A549 (cell line): ENCODE measurements around the gene TACC2. TPM values are rescaled to one million over a fixed set of nuclear protein-coding genes. Genes with fewer than 3 reads are reported as not detected.

Experiments used
- ATAC-seq, 2 experiments: fragments of 200-7000 bp in 1 of 2; fragments of >200 bp in 1 of 2; cut with Nextera tagmentation in 1 of 2; cut with Tn5 transposase in 1 of 2; 3 replicates each; pipeline versions ENCODE4 v1.8.0 to v1.9.1; 2018 to 2020; ENCODE audit warnings: mild to moderate bottlenecking in 1 of 2, moderate library complexity in 1 of 2
- CTCF ChIA-PET: fragments of 300-600 bp; sonication (Branson Sonifier 250); formaldehyde crosslinking; extraction: SDS; loops from one replicate; lab custom pipeline; 2021; ENCODE audit warnings: antibody characterized with exemption, inconsistent platforms; lab: Yijun Ruan, JAX
- POLR2A ChIA-PET: fragments of 350-600 bp; formaldehyde crosslinking; extraction: SDS; loops from one replicate; lab custom pipeline; 2021; ENCODE audit warnings: antibody characterized with exemption, inconsistent platforms; lab: Yijun Ruan, JAX
- DNase-seq, 2 experiments: peaks; one replicate each; pipeline versions ENCODE4 v3.0.0 to v3.0.0-alpha.2; 2011 to 2016; ENCODE audit warnings: low read depth in 1 of 2, low spot score in 1 of 2
- FAIRE-seq: peaks from 2 replicates; lab custom pipeline; 2011; peaks lifted over from hg19 to GRCh38; lab: Jason Lieb, UNC
- H3K27ac ChIP-seq, 2 experiments: fragments of >200 bp; sonication (Bioruptor Twin); formaldehyde crosslinking; 3 replicates each; pipeline ENCODE4 v1.5.1; 2016 to 2017
- H3K4me1 ChIP-seq: fragments of >200 bp; sonication (Bioruptor Twin); formaldehyde crosslinking; 3 replicates; pipeline ENCODE4 v1.6.1; 2016
- H3K4me2 ChIP-seq: fragments of >200 bp; sonication (Bioruptor Twin); formaldehyde crosslinking; 3 replicates; pipeline ENCODE4 v1.6.1; 2016
- H3K4me3 ChIP-seq: fragments of >200 bp; sonication (Bioruptor Twin); formaldehyde crosslinking; 3 replicates; pipeline ENCODE4 v1.5.1; 2016
- H3K9me3 ChIP-seq: fragments of >200 bp; sonication (Bioruptor Twin); formaldehyde crosslinking; 3 replicates; pipeline ENCODE4 v1.6.1; 2016
- ATOH8 ChIP-seq: fragments of 250-450 bp; sonication (Bioruptor Pico); IDR thresholded peaks from 2 replicates; pipeline ENCODE4 v1.5.0; 2020; ENCODE audit warnings: low read depth, mild to moderate bottlenecking, moderate library complexity
- BHLHE40 ChIP-seq: IDR thresholded peaks from 2 replicates; pipeline ENCODE4 v1.6.1; 2012; ENCODE audit warnings: low read depth, low read length, inconsistent platforms
- CBX2 ChIP-seq: fragments of 200-600 bp; sonication (generic); IDR thresholded peaks from 2 replicates; pipeline ENCODE4 v1.6.1; 2016; ENCODE audit warnings: low read depth, mild to moderate bottlenecking, borderline replicate concordance
- EHF ChIP-seq: fragments of 250-450 bp; sonication (Bioruptor Pico); IDR thresholded peaks from 2 replicates; pipeline ENCODE4 v1.5.0; 2020; ENCODE audit warnings: mild to moderate bottlenecking
- FOXS1 ChIP-seq: fragments of 250-450 bp; sonication (Bioruptor Pico); IDR thresholded peaks from 2 replicates; pipeline ENCODE4 v1.5.0; 2020; ENCODE audit warnings: mild to moderate bottlenecking, moderate library complexity
- HEYL ChIP-seq: fragments of 250-450 bp; sonication (Bioruptor Pico); IDR thresholded peaks from 2 replicates; pipeline ENCODE4 v1.8.0; 2021; ENCODE audit warnings: mild to moderate bottlenecking, moderate library complexity
- HOXB5 ChIP-seq: fragments of 250-450 bp; sonication (Bioruptor Pico); IDR thresholded peaks from 2 replicates; pipeline ENCODE4 v1.5.0; 2020; ENCODE audit warnings: mild to moderate bottlenecking, moderate library complexity
- JUN ChIP-seq, 2 experiments: fragments of >200 bp; sonication (Bioruptor Twin); formaldehyde crosslinking; IDR thresholded peaks; 2 replicates in 1 of 2; 3 replicates in 1 of 2; pipeline ENCODE4 v1.6.1; 2016 to 2017
- KDM1A ChIP-seq: fragments of 200-600 bp; sonication (generic); IDR thresholded peaks from 2 replicates; pipeline ENCODE4 v1.6.1; 2016; ENCODE audit warnings: low read depth, mild to moderate bottlenecking
- MAFK ChIP-seq: fragments of 450-650 bp; IDR thresholded peaks from 2 replicates; pipeline ENCODE4 v1.6.1; 2014; ENCODE audit not compliant: partially characterized antibody
- MAX ChIP-seq: IDR thresholded peaks from 2 replicates; pipeline ENCODE4 v1.6.1; 2012
- MAZ ChIP-seq: fragments of 150-350 bp; IDR thresholded peaks from 2 replicates; pipeline ENCODE4 v1.6.1; 2014; ENCODE audit warnings: antibody characterized with exemption, low read depth, low read length, borderline replicate concordance
- MYC ChIP-seq: IDR thresholded peaks from 2 replicates; pipeline ENCODE4 v1.6.1; 2012; ENCODE audit warnings: mild to moderate bottlenecking, inconsistent platforms, low read length, improper control_type of control experiment, borderline replicate concordance
- NFE2L2 ChIP-seq: fragments of 150-350 bp; conservative IDR thresholded peaks from 2 replicates; pipeline ENCODE4 v1.6.1; 2014; ENCODE audit warnings: low read length
- NR3C1 ChIP-seq: fragments of >200 bp; sonication (Bioruptor Twin); formaldehyde crosslinking; IDR thresholded peaks from 3 replicates; pipeline ENCODE4 v1.6.1; 2017
- RARB ChIP-seq: fragments of 250-450 bp; sonication (Bioruptor Pico); IDR thresholded peaks from 2 replicates; pipeline ENCODE4 v1.8.0; 2021; ENCODE audit warnings: mild to moderate bottlenecking, moderate library complexity
- RFX5 ChIP-seq: fragments of 450-650 bp; IDR thresholded peaks from 2 replicates; pipeline ENCODE4 v1.7.1; 2014; ENCODE audit warnings: antibody characterized with exemption, mild to moderate bottlenecking, moderate library complexity
- USF2 ChIP-seq: fragments of 450-650 bp; IDR thresholded peaks from 2 replicates; pipeline ENCODE4 v1.6.1; 2014; ENCODE audit warnings: antibody characterized with exemption
- ZC3H11A ChIP-seq: fragments of 450-650 bp; IDR thresholded peaks from 2 replicates; pipeline ENCODE4 v1.6.1; 2014; ENCODE audit warnings: antibody characterized with exemption, mild to moderate bottlenecking
- WGBS: methylation state at CpG from one replicate; pipeline ENCODE4 v1.1.6; 2017; ENCODE audit errors: missing lambda C conversion rate; 5-methylcytosine and 5-hydroxymethylcytosine counted together
- polyA plus RNA-seq, 4 experiments: library from polyadenylated mRNA; depleted of rRNA in 3 of 4; stranded (reverse); fragments of >200 nt; fragmentation: RNase III in 1 of 4; extraction: RNeasy Plus Mini Kit Qiagen cat#74134 plus additional on column Dnase treatment in 1 of 4; gene quantifications; 2 replicates in 3 of 4; 3 replicates in 1 of 4; pipeline ENCODE4 v1.2.3, GENCODE V29; 2011 to 2017

The TACC2 gene
- polyA plus RNA-seq, 2 of the 4 experiments (the other 2 are of a cell fraction), result 83.3 to 128 TPM

- CTCF ChIA-PET, result interaction anchor here (0.6 kb wide), 1 partner anchor 102 kb away, joined by 3 read pairs; no protein-coding TSS in a partner anchor
- POLR2A ChIA-PET, result no interaction called here
- DNase-seq (no peak), FAIRE-seq (no peak), ATAC-seq (no peak)
- Histone ChIP-seq H3K4me1 (no peaks in the 10 kb centered on the region), H3K4me2 (no peak overlapping the region), H3K9me3 (no peaks in the 10 kb centered on the region), H3K4me3 (no peak overlapping the region), H3K27ac (no peak overlapping the region)
- no peak for TF ChIP-seq KDM1A
- 96% methylated on average over 2 of the region's 2 CpGs for WGBS
These were observed 227.1 kb downstream of the TACC2 start for GRCh38 chr10:122216047-122216446.

- Histone ChIP-seq H3K9me3 (no peaks in the 10 kb centered on the region), H3K27ac (no peak overlapping the region), H3K4me3 (no peak overlapping the region), H3K4me2 (no peak overlapping the region), H3K4me1 (peaks cover 7% of the 10 kb centered on the region)
- CTCF ChIA-PET, result interaction anchor here (0.6 to 2.1 kb wide), 3 partner anchors 22 to 77 kb away, joined by 4 to 10 read pairs (median 4); no protein-coding TSS in a partner anchor
- no peak for ATAC-seq
- FAIRE-seq, result no peak
- POLR2A ChIA-PET, result no interaction called here
- TF ChIP-seq ZC3H11A, result no peak
- peak; percentile 73 for TF ChIP-seq MAFK
- 94% methylated on average over 6 of the region's 6 CpGs for WGBS
- DNase-seq, result no peak
These were observed 230.4 kb downstream of the TACC2 start for GRCh38 chr10:122219340-122219739.

- Histone ChIP-seq H3K9me3 (no peaks in the 10 kb centered on the region), H3K4me1 (peaks cover 7% of the 10 kb centered on the region), H3K4me2 (no peak overlapping the region), H3K27ac (no peak overlapping the region), H3K4me3 (no peak overlapping the region)
- FAIRE-seq, result no peak
- TF ChIP-seq MAZ, result no peak
- TF ChIP-seq MYC, result no peak
- TF ChIP-seq MAX, result no peak
- no peak for TF ChIP-seq USF2
- TF ChIP-seq JUN (IDR thresholded peaks at IDR 0.05), result no peak
- TF ChIP-seq CBX2, result no peak
- TF ChIP-seq RARB (CRISPR knock-in tag), result no peak
- TF ChIP-seq HOXB5 (CRISPR knock-in tag), result no peak
- no peak for TF ChIP-seq RFX5
- no peak for TF ChIP-seq BHLHE40
- no peak for TF ChIP-seq NR3C1
- no peak for TF ChIP-seq ATOH8 (CRISPR knock-in tag)
- TF ChIP-seq HEYL (CRISPR knock-in tag), result no peak
- TF ChIP-seq ZC3H11A, result no peak
- no peak for TF ChIP-seq MAFK
- no peak for TF ChIP-seq FOXS1 (CRISPR knock-in tag)
- no peak for DNase-seq
- no peak for ATAC-seq
- WGBS, result 81% methylated on average over 2 of the region's 2 CpGs
- POLR2A ChIA-PET, result interaction anchor here (0.6 kb wide), 1 partner anchor 90 kb away, joined by 3 read pairs; no protein-coding TSS in a partner anchor
- CTCF ChIA-PET, result interaction anchor here (2.1 to 2.3 kb wide), 2 partner anchors 47 to 78 kb away, joined by 8 to 10 read pairs; no protein-coding TSS in a partner anchor
These were observed 231.8 kb downstream of the TACC2 start for GRCh38 chr10:122220736-122221135.

- H3K4me1 ChIP-seq, result peaks cover 7% of the 10 kb centered on the region
- ATAC-seq (no peak), DNase-seq (no peak), FAIRE-seq (no peak)
- no peak overlapping the region for H3K4me2 ChIP-seq
- CTCF ChIA-PET, result interaction anchor here (2.3 kb wide), 1 partner anchor 46 kb away, joined by 8 read pairs; no protein-coding TSS in a partner anchor
- H3K4me3 ChIP-seq, result no peak overlapping the region
- no peaks in the 10 kb centered on the region for H3K9me3 ChIP-seq
- POLR2A ChIA-PET, result no interaction called here
- TF ChIP-seq EHF (no peak), NFE2L2 (no peak)
- no peak overlapping the region for H3K27ac ChIP-seq
- WGBS, result 89% methylated on average over 4 of the region's 5 CpGs
These were observed 233.0 kb downstream of the TACC2 start for GRCh38 chr10:122221958-122222357.
